ENCODE results near the gene PRKG1.

DNA sequence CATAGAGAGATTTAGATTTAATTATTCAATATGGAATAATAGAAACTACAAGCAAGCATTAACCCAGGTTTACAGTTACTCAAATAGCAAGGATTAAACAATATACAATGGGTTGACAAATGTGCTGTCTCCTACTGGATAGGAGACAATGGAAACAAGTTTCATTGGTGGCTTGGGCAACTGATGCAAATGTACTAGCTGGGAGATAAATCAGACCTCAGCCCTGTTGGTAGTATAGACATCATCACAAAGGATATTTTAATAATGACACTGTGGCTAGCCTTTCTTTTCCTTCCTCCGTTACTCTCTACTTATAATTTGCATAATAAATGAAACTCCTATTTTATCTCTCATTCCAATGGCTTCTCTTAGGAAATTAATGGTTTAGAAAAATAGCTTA, 1143.2 kb downstream of the PRKG1 start:
- TF ChIP-seq CTCF (IDR thresholded peaks at IDR 0.05) (no peak), POLR2A (IDR thresholded peaks at IDR 0.05) (no peak), POLR2AphosphoS5 (IDR thresholded peaks at IDR 0.05) (no peak), EP300 (IDR thresholded peaks at IDR 0.05) (no peak)
